Stimulated activated CD4-positive, alpha-beta T cell treated with anti-CD3 and anti-CD28 coated beads, Interleukin-2, amount 100 ng/mL, for 48 hours (primary cell): ENCODE results near the gene MAP1S.
A peak's percentile ranks its signal among the peaks of the same experiment; 100 is the strongest.

Experiments used
- DNase-seq, 2 donors: peaks; one replicate each; pipeline ENCODE4 v3.0.0-alpha.2; 2020

MAP1S gene

GRCh38 chr19:17688853-17689595 is 30.3 kb upstream of the MAP1S start:
- no peak for DNase-seq

- DNase-seq, result no peak
Observed at GRCh38 chr19:17692566-17692965, 26.7 kb upstream of the MAP1S start.

- DNase-seq, result no peak
Observed at GRCh38 chr19:17695198-17695597, 24.1 kb upstream of the MAP1S start.

- peak; percentile 71 to 77 for DNase-seq
Observed at GRCh38 chr19:17703824-17704463, 15.3 kb upstream of the MAP1S start.

GRCh38 chr19:17706750-17707181 is 12.5 kb upstream of the MAP1S start:
- DNase-seq, result no peak

GRCh38 chr19:17711851-17712250 is 7.4 kb upstream of the MAP1S start:
- no peak for DNase-seq

- DNase-seq, result no peak
Observed at GRCh38 chr19:17716309-17716929, 2.9 kb upstream of the MAP1S start.

GRCh38 chr19:17718550-17718946 is 732 bp upstream of the MAP1S start:
- DNase-seq, result no peak

- DNase-seq, result no peak
Observed at GRCh38 chr19:17719730-17720400, 585 bp downstream of the MAP1S start.

- DNase-seq, result no peak
Observed at GRCh38 chr19:17720440-17720839, 1.2 kb downstream of the MAP1S start.

- no peak for DNase-seq
Observed at GRCh38 chr19:17721111-17721628, 1.9 kb downstream of the MAP1S start.

- no peak for DNase-seq
Observed at GRCh38 chr19:17721821-17722220, 2.5 kb downstream of the MAP1S start.

GRCh38 chr19:17722655-17723240 is 3.5 kb downstream of the MAP1S start:
- DNase-seq, result no peak

- no peak for DNase-seq
Observed at GRCh38 chr19:17724655-17725054, 5.4 kb downstream of the MAP1S start.

GRCh38 chr19:17725422-17726078 is 6.3 kb downstream of the MAP1S start:
- DNase-seq, result no peak

GRCh38 chr19:17726136-17726741 is 7.0 kb downstream of the MAP1S start:
- no peak for DNase-seq

GRCh38 chr19:17726964-17727773 is 7.9 kb downstream of the MAP1S start:
- no peak for DNase-seq

- DNase-seq, result no peak
Observed at GRCh38 chr19:17727843-17728242, 8.6 kb downstream of the MAP1S start.

- no peak for DNase-seq
Observed at GRCh38 chr19:17733127-17733526, 13.8 kb downstream of the MAP1S start.

GRCh38 chr19:17734146-17734545 is 14.9 kb downstream of the MAP1S start:
- no peak for DNase-seq

- no peak for DNase-seq
Observed at GRCh38 chr19:17735410-17735809, 16.1 kb downstream of the MAP1S start.
